HG03097 (cell line): ENCODE data around the gene ASPG.

Experiments used
- ATAC-seq: cut with Tn5 transposase; IDR thresholded peaks from one replicate; pipeline ENCODE4 v1.9.1; 2021; ENCODE audit not compliant: unreplicated experiment, low FRiP score

ASPG gene

DNA sequence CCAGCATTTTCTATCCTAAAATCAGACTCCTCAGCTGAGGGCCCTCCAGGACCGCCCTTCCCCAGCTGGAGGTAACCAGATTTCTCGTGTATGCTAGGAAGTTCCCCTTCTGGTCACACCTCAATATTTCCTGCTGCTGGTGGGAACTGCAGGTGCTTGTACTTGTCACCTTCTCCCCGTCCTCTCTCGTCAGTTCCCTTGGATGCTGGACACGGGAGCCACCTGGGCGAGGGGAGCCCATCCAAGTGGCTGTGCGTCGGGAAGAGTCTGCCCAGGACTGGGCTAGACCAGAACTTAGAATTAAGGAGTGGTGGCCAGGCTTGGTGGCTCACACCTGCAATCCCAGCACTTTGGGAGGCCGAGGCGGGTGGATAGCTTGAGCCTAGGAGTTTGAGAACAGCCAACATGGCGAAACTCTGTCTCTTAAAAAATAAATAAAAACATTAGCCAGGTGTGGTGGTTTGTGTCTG lies 29.7 kb downstream of the ASPG start:
- no peak for ATAC-seq

DNA sequence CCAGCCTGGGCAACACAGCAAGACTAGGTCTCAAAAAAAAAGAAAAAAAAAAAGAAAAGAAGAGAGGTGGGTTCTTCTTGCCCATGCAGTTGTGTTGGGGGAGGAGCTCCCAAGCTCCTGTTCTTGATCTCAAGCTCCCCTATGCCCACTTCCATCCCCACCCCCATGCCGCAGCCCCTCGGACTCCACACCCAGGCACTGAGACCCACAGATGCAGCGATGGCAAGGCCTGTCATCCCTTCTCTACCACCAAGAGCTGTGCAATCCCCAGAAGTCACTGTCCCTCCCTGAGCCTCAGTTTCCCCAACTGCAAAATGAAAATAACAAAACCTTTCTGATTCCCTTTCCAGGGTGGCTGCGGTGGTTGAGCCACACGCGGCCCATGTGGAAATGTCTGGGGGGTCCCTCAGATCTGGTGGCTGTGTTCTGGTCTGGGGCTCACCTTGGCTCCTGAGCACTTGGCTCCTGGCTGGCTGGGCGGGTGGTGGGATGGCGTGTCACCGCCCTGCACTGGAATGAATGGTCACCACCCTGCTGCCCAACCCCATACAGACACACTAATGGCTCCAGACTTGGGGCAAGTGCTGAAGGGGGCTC lies 30.3 kb downstream of the ASPG start:
- ATAC-seq = no peak

DNA sequence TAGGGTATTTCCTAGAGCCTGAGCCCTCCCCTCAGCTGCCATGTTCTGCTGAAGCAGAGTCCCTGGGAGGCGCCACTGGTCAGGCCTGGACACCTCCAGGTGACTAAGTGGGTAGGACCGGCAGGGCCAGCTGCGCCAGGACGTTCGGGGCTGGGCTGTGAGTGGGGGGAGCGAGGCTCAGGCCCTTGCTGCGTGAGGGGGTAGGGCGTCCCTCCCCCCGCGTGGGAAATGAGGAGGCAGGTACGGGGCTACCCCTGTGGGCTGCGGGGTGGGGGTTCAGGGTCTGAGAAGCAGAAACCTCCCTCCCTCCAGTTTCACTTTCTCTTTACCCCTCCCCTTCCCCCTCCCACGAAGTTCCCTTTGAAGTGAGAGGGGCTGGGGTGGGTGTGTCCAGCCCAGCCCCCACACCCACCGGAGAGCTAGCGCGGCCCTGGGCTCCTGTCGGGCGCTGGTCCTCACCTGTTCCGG lies 30.8 kb downstream of the ASPG start:
- ATAC-seq = no peak

DNA sequence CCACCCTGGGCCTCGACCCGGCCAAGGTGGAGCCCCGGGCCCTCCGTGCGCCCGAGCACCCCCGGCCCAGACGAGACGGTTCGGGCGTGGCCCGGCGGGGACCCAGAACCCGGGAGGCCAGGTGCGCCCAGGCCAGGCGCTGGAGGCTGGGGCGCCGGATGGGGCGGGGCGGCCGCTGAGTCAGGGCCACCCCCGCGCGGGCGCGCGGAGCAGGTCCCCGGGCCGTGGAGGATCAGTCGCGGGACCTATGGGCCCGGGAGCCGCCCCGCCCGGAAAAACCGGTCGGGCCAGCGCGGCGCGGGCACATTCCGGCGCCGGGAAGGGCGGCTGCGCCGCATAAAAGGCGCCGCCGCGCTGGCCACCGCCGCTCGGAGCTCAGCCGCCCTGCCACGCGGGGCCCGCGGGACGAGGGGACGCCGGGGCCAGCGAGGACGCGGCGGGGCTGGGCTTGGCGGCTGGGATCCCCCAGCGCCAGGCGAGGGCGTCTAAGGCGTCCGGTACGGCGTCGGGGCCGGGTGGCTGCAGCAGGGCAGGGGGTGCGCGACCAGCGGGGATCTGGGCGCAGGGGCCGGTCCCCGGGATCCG lies 31.3 kb downstream of the ASPG start:
- no peak for ATAC-seq

DNA sequence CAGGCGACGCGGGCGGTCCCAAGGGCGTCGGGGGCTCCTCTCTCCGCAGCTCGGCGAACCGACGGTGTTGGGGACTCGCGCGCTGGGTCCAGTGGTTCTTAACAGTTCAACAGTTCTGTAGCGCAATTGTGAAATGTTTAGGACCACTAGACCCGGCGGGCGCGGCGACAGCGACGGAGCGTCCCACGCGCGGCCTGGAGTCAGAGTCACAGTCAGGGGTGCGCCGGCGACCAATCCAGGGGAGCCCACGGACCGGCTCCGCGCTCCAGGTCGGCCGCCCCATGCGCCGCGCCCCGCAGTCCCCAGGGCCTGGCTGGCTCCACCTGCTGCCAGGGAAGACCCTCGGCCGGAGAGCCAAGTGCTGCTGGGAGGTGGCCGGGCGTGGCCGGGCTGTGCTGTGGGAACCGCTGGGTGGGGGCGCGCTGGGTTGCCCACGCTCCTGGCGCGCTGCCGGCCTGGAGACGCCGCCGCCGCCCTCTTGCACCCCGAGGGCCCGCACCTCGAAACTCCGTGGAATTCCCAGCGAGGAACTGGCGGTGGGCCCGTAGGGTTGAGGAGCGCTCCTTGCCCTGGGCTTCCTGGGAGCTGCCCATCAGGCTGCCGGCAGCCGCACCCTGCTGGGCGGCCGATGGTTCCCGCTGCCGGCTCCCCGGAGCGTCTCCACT lies 32.0 kb downstream of the ASPG start:
- no peak for ATAC-seq

DNA sequence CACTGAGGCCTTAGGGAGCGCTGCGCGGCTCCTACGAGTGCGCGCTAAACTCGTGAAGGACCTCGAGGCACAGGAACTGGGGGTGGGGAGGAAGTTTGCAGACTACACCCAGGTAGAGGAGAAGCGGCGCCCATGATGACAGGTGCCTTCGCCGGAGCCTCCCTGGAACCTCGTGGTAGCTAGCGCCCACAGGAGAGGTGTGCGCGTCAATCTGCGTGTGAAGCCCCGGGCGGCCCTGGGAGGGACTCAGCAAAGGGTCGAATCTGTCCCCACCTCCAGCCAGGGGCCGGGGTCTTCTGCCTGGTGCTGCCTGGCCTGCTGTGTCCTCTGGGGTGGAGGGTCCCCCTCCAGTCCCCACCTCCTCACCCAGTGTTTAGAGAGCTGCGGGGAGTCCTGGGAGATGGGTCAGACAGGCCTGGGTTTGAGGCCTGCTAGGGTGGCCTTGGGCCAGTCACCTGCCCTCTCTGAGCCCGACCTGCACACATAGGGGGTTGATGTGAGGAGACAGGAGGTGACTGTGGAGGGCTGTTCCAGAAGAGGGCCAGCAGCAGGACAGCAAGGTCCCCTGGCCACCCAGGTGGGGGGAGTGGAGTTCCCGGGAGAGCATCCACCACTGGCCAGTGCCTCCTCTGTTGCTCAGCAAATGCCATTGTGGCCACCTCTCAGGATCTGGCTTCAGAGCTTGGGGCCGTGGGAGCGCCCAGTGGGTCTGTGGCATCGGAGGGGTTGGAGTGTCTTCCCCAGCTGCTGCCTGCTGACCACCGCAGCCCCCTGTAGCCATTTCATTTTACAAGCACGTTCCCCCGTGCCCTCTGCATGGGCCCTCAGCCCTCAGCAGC lies 32.7 kb downstream of the ASPG start:
- ATAC-seq = no peak

DNA sequence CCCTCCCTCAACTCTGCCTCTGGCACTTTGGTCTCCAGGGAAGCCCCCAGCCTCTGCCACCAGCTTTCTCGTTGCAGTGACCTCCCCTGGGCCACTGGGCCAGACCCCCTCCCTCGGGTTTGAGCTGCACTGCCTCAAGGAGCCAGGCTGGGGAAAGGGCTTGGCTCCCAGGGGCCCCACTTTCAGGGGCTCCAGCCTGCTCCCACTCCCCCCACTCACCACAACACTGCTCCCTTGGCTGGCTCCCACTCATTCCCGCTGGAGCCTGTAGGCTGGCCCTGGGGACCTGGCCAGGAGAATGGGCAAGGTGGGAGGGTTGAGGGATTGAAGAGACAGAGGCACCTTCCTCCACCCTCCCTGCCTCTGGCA lies 33.6 kb downstream of the ASPG start:
- ATAC-seq = no peak

DNA sequence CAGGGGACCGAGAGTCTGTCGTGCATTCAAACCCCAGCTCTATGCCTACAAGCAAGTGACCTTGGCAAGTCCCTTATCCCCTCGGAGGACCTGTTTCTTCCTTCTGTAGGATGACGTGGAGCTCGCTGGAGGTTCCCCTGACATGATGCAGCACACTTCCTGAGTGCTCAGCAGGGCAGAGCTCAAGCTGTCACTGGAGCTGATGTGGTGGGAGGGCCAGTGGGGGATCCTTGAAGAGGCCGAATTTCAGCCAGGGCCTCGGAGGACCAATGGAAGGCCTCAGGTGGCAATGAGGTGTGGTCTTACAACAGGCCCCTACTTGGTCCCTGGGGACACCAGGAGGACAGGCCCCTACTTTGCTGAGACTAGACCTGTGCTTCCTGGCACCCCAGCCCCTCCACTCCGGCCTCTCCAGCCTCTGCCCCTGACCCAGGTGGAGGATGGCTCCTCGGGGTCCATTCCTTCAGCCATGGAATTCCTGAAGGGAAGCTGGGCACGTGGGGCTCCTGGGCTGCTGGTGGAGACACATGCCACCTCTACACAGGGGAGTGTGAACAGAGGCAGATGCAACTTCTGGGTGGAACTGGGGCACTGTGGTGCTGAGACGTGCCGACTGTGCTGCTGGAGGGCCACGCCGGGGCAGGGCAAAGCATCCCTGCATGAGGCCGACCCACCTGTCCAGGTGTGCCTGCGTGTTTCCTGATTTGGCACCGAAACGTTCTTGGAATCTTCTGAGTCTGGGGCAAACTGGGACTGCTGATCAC lies 34.2 kb downstream of the ASPG start:
- ATAC-seq = no peak

DNA sequence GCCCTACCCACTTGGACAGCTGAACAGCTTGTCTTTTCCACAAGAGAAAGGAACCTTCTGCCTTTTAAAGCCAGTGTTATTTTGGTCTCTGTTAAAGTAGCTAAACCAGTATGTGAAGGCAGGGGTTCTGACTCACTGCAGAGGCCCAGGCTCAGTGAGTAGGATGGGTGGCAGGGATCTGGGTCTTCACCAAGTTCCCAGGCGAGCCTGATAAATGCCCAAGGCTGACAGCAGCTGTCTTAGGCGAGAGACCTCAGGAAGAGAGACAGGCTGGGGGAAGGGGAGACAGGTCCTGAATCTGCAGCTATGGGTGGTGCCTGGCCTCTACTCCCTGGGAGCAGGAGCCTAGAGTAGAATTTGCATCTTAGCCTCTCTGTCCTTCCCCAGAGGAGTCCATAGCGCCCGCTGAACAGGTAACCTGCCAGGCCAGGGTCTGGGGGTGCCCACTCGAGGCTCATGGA lies 34.8 kb downstream of the ASPG start:
- no peak for ATAC-seq

DNA sequence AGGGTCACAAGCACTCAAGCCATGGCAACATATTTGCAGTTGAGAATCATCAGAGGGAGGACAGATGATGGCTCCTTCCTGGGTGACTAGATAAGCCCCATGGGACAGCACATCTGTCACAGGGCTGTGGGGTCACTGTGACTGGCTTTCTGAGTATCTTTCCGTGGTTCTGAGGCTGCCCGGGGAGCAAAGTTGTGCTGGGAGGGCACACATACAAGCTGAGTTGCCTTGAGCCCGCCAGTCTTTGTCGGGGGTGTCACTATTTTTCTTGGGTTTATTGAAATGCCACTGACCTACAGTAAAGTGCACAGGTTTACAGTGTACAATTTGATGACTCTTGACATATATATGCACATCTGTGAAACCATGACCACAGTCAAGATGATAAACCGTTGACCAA lies 35.6 kb downstream of the ASPG start:
- ATAC-seq = no peak

DNA sequence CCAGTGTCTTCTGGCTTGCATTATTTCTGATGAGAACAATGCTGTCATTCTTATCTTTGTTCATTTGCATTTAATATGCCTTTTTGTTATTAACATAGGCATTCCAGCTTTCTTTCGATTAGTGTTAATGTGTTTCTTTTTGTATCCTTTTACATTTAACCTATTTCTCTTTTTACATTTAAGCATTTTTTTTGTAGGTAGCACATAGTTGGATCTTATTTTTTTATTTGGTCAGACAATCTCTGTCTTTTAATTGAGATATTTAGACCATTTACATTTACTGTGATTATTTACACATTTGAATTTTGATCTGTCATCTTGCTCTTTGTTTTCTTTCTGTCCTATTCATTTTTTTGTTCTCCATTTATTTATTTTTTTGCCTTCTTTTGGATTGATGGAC lies 38.4 kb downstream of the ASPG start:
- ATAC-seq = no peak

DNA sequence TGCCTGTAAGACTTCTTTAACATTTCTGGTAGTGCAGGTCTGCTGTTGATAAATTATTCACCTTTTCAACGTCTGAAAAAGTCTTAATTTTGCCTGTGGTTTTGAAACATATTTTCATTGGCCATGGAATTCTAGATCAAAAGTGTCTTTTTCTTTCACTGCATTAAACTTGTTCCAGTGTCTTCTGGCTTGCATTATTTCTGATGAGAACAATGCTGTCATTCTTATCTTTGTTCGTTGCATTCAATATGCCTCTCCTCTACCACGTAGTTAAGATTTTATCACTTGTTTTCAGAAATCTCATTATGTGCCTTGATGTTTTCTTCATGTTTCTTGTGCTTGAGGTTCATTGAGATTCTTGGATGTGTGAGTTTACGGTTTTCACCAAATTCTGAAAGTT lies 39.5 kb downstream of the ASPG start:
- ATAC-seq = no peak

DNA sequence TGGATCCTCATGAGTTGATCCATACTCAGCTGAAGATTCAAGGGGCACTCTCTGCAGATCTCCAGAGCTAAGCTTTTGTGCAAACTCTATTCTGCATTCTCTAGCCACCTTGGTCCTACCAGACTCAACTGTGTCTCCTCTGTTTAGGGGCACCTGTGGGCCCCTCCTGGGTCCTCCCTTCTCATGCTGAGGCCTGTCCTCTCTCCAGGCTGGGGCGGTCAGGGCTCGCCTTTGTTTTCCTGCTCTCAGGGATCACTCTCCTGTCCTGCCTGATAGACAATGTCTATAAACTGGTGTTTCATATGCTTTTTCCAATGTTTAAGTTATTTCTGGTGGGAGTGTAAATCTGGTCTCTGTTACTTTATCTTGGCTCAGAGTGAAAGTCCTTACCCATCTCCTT lies 41.3 kb downstream of the ASPG start:
- ATAC-seq = no peak

DNA sequence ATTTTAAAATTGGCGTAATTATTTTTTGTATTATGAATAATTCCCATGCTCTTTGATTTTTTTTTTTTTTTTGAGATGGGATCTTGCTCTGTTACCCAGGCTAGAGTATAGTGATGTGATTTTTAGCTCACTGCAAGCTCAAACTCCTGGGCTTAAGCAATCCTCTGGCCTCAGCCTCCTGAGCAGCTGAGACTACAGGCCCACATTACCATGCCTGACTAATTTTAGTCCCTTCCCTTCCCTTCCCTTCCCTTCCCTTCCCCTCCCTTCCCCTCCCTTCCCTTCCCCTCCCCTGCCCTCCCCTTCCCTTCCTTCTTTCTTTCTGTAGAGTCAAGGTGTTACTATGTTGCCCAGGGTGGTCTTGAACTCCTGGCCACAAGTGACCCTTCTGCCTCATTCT lies 43.5 kb downstream of the ASPG start:
- ATAC-seq = no peak

DNA sequence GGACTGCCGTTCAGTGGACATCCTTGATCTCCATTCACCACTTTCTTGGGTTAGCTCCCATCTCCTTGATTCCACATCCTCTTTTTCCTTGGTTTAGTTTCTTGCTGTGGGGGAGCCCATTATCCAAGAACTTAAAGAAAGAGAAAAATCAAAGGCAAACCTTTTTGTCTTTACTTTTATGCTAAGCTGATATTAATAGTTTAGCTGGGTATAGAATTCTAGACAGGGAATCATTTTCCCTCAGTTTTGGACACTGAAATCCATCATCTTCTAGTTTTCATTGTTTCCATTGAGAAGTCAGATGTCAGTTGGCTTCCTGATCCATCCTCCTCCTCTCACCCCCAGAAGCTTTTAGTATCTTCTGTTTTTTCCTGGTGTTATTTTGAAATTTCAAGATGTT lies 44.1 kb downstream of the ASPG start:
- no peak for ATAC-seq

DNA sequence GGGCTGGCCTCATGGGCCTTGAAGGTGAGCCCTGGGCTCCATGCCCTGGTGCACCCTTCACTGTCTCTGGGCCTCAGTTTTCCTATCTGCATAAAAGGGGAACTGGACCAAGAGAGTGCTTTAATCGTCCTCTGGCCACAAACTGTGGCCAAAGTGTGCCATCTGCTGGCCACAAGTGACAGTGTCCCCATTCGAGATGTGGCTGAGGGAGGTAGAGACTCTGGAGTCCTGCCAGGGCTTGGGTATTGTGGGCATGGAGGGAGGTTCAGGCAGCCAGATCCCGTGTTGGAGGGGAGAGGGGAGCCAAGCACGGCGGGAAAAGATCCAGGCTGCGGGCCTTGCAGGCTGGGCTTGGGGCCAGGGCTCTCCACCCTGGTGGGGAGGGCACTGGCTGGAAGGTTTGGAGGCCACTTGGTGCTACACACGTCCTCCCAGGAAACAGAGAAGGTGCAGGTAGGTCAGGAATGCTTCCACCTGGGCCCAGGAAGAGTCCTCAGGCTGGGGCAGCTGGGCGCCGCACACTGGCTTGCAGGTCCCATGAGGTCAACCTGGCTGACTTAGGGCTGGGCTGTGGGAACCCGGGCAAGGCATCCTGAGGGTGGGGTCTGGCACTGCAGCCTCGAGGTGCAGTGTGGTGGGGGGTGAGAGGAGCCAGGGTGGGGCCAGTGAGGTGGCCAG lies 45.6 kb downstream of the ASPG start:
- no peak for ATAC-seq

DNA sequence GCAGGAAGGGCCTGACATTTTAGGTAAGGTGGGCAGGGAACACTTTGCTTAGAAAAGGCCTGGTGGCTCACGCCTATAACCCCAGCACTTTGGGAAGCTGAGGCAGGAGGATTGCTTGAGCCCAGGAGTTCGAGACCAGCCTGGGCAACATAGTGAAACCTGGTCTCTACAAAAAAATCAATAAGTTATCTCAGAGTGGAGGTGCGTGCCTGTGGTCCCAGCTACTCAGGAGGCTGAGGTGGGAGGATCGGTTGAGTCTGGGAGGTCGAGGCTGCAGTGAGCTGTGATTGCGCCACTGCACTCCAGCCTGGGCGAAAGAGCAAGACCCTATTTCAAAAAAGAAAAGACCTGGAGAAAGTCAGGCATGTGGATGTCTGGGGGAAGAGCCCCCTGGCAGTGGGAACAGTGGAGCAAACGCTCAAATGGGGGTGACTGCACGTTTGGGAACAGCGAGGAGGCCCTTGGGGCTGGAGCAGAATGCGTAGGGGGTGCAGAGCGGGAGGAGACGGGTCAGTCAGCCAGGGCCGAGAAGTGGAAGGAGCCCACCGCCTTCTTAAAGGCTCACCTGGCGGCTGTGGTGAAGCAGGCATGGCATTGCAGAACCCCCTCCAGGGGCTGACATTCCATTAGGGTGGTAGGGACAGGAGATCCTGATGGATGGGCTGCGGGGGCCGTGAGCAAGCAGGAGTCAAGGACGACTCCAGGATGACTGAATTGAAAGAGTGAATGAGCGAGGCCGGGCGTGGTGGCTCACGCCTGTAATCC lies 46.6 kb downstream of the ASPG start:
- no peak for ATAC-seq

DNA sequence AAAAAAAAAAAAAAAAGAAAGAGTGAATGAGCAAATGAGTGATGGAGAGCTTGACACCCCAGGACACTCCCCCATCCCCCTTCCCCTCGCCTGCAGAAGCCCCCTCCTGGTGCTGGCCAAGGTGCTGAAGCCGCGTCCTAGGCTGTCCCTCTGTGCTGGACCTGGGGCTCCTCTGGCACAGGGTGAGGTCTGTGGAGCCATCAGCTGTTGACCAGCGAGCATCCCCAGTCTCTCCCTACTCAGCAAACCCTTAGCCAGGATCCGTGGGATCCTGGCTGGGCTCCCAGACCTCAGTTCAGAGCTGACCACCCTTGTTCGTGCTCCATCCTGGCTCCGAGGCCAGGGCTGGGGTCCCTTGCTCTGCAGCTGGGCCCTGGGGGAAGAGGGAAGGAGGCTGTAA lies 47.5 kb downstream of the ASPG start:
- ATAC-seq = no peak

DNA sequence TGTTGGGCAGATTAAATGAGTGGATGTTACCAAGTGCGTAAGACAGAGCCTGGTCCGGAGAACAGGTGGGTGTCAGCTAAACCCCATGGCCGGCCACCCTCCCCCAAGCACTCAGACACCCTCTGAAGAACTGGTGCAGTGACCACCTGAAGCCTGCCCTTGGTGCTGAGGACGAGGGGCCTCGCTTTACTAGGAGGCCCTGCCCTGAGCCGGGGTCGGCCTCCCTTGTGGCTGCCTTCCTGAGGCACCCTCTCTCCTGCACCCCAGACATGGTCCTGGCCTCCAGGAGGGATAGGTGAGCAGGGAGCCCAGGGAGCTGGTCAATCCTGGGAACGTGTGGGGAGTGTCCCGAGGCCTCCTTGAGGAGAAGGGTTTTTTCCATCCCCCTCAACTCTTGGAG lies 48.0 kb downstream of the ASPG start:
- no peak for ATAC-seq
